DMS53 (cell line): ENCODE data around the gene SMURF1.
A peak's percentile ranks its signal among the peaks of the same experiment; 100 is the strongest.
"Not testable (repeated sequence)": the region's sequence is repeated elsewhere in the genome, so short reads cannot be mapped to it uniquely, and the experiment has no call there.

ENCODE experiments used
- DNase-seq: peaks from one replicate; lab custom pipeline; 2025; lab: John Stamatoyannopoulos, UW

SMURF1 gene

DNA sequence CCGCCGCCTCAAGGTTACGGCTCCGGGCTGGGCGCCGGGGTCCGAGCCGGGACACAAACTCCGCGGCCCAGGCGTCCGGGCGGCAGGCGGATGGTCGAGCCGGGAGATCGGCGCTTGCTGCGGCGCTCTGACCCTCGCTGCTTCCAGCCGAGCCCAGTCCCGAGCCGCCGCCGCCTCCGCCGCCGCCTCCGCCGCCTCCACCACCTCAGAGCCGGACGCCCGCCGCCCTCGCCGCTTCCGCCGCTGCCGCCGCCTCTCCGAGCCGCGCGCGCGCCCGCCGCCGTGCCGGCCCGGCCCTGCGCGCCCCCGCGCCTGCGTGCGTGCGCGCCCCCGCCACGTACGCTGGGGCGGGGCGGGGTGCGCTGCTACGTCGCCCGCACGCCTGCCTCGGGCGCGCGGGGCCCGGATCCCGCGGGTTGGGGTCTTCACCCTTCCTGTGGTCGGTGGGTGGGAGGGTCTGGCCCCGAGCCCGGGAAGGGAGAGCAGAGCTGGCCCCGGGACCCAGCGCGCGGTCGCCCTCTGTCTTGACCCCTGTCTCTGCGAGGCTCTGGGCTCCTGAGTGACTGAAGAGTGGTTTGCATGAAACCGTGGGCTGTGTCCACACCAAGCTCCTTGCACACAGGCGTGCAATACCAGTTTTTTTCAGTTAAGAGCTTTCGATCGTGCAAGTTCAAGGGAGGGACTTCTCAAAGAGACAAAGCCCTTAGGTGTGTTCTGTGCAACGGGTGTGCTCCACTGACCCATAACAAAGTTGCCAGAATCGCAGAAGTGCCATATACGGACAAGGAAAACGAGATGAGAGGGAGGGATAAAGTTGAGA is at the start of gene SMURF1:
Gene SMURF1 (minus strand): TSS at position 256 of the 820 bp plus-strand sequence. CDS start 328 bp downstream, outside the sequence.
- peak; percentile 95 for DNase-seq

DNA sequence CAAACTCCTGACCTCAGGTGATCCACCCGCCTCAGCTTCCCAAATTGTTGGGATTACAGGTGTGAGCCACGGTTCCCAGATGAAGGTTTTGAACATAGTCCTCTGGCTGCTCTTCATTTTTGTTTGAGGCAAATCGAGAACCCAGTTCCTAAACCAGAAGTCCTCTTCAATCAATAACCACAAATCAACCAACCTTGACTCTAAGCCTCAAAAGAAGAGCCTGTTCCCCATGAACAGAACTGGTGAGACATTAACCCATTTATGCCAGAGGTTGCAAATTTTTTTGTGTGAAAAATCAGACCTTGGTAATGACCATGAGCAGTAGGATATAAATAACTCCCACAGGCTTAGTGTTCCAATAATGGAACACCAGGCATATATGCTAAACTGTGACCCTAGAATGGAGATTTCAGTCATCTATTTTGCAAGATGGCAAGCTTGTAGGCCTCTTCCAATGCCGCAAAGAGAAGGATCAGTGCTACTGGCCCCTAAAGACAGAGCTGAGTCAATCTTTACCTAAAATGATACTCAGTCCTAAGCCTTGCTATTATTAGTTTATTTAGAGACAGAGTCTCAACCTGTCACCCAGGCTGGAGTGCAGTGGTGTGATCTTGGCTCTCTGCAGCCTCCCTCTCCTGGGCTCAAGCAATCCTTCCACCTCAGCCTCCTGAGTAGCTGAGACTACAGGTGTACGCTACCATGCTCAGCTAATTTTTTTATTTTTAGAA is 48.1 kb upstream of the SMURF1 start:
- no peak for DNase-seq

DNA sequence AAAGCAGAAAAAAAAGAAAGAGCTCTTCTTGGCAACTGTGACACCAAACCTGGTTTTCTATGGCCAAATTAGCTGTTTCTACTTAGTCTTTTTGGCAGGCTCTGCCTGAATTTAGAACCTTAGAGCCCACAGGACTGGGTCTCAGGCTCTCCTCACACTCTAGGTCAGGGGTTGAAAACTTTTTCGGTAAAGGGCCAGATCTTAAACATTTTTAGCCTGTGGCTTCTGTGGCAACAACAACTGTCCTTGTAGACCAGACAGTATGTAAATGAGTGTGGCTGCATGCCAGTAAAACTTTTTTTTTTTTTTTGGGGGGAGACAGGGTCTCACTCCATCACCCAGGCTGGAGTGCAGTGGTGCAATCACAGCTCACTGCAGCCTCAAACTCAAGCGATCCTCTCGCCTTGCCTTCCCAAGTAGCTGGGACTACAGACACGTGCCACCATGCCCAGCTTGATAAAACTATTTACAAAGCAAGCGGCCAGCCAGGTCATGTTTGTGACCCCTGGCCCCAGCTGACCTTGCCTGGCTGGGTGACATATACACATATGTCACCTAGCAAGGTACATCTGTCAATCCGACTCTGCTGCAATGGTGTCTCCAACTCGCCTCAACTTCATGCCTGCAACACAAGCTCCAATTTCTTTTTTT is 46.6 kb upstream of the SMURF1 start:
- DNase-seq = no peak

DNA sequence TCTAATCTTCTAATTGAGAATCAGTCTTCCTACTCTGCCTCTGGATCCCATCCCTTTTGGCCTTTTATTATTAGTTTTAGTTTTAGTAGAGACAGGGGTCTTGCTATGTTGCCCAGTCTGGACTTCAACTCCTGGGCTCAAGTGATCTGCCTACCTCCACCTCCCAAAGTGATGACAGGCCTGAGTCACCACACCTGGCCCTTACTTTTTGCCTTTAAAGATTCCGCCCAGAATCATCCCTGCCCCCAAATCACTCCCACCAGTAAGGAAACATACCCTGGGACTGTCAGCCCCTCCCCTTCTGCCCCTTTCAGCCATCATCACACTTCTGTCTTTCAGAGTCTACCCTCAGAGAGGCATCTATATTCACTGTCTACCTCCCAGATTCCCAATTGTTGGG is 45.3 kb upstream of the SMURF1 start:
- no peak for DNase-seq

DNA sequence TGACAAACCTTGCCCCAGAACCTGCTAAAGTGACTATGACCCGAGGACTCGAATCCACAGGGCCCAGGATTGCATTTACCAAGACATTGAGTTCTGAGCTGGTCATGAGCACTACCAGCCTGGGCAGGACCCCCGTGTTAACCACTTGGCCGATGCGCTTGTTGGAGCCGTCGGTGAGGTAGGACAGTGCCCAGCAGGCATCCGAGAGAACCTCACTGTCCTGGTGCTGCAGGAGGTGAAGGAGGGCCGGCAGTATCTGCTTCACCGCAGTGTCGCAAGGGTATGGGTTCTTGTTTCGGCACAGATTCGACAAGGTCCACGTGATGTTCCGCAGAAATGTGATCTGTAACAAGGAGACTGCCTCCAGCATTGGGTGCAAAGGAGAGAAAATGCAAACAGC is 44.3 kb upstream of the SMURF1 start:
- DNase-seq = no peak

DNA sequence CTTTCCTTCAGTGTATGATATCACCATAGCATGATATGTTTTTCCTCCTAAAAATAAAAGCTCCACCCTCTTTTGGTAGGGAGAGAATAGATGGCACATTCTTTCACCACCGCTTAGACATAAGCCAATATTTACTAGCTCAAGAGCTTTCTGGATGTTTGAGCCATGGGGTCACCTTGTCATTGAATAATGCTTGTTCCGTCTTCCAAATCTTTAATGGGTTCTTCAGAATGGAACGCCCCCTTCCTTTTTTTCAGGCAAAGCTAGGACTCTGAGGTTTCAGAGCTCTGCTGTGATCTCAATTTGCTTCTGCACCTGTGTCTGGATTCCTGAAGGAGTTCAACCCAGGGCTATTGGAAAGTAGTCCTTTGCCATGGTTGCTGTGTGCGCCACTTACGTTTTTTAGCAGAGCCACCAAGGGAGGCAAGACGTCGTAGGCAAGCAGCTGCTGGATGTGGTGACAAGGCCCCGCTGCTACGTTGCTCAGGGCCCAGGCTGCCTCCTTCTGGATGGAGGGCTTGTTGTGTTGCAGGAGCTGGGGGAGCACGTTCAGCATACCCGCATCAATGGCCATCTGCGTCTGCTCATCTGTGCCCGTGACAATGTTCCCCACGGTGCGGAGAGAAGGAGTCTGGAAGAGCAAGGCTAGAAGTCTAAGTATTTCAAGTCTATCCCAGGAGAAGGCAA is 40.8 kb upstream of the SMURF1 start:
- no peak for DNase-seq

DNA sequence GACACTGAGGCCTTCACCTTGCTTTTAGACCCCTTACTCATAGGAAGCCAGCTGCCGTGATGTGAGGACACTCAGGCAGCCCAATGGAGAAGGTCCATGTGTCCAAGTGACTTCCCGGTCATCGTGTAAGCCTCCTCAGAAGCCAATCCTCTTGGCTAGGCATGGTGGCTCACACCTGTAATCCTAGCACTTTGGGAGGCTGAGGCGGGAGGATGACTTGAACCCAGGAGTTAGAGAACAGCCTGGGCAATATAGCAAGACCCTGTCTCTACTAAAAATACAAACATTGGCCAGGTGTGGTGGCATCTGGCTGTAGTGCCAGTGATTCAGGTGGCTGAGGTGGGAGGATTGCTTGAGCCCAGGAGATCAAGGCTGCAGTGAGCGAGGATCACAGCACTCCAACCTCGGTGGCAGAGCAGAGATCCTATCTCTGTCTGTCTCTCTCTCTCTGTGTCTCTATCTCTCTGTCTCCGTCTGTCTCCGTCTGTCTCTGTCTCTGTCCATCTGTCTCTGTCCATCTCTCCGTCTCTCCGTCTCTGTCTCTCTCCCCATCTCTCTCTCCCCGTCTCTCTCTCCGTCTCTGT is 36.3 kb upstream of the SMURF1 start:
- DNase-seq = no peak

DNA sequence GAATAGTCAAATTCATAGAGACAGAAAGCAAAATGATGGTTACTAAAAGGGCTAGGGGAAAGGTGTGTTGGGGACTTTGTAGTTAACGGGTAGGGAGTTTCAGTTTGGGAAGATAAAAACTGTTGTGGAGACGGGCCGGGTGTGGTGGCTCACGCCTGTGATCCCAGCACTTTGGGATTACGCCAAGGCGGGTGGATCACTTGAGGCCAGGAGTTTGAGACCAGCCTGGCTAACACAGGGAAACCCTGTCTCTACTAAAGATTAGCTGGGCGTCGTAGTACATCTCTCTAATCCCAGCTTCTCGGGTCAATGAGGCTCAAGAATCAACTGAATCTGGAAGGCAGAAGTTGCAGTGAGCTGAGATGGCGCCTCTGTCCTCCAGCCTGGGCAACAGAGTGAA is 33.3 kb upstream of the SMURF1 start:
- no peak for DNase-seq

DNA sequence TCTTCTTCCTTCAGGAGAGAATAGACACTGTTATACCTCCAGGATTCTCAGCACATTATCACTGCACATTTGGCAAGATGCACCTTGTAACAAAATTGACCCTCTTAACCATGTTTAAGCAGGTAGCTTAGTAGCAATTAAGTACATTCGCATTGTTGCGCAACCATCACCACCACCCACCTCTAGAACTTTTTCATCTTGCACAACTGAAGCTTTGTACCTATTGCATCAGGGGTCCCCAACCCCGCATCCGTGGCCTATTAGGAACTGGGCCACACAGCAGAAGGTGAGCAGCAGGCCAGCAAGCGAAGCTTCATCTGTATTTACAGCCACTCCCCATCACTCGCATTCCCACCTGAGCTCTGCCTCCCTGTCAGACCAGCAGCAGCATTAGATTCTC is 29.9 kb upstream of the SMURF1 start:
- DNase-seq = no peak

DNA sequence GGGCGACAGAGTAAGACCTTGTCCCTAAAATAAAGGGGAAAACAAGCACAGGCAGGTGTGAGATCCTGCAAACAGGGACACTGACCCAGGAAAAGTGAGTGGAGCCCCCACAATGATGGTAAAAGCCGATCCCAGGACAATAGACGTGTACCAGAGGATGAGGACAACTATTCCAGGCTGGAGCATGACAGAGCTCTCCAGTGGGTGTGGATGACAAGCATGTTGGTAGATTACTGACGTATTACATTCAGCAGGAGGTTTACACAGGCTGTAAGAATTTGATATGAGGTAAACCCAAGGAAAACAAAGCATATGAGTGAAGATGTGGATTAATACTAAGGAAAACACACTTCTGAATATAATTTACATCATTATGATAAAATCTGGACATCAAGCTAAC is 27.8 kb upstream of the SMURF1 start:
- DNase-seq = no peak

DNA sequence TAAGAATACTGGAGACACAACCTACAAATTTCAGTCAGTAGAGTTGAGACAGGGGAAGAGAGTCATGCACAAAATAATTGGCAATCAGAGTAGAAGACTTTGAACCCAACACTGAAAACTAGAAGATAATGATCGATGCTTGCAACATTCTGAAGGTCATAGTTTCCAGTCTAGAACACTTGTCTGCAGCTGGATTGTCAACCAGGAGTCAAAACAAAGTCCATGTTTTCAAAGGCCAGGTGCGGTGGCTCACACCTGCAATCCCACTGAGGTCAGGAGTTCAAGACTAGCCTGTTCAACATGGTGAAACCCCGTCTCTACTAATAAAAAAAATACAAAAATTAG is 26.8 kb upstream of the SMURF1 start:
- DNase-seq = no peak

DNA sequence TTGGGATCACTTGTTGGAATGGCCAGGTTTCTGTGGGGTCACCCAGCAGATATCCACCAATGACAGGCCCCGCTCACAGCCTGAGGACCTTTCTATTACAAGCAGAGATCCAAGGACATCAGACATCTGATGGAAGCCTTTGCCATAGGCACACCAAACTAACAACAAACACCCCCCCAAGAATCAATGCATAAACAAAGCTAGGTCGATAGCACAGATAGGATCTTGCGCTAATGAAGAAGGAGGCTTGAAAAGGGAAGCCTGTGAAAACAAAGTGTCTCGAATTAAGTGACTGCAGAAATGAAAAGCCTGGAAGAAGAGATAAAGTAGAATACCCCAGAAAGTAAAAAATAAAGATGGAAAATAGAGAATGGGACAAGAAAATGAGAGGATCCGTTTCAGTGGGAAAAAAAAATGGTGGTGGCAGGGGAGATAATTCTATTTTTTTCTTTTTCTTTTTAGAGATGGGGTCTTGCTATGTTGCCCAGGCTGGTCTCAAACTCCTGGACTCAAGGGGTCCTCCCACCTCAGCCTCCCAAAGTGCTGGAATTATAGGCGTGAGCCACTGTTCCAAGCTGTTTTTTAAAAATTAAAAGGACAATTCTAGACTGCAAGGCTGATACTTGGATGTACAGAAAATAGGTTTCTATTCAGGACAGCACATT is 26.3 kb upstream of the SMURF1 start:
- no peak for DNase-seq

DNA sequence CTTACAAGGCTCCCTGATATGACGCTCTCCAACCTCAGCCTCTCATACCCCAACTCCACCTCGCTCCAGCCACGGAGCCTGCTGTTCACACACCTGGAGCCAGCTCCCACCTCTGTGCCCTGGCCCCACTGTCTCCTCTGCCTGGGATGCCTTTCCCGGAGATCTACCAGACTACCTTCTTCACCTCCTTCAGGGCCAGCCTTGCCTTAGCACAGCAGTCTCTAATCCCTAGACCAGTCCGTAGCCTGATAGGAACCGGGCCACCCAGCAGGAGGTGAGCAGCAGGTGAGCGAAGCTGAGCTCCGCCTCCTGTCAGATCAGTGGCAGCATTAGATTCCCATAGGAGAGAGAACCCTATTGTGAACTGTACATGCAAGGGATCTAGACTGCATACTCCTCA is 23.2 kb upstream of the SMURF1 start:
- DNase-seq = peak; percentile 16

DNA sequence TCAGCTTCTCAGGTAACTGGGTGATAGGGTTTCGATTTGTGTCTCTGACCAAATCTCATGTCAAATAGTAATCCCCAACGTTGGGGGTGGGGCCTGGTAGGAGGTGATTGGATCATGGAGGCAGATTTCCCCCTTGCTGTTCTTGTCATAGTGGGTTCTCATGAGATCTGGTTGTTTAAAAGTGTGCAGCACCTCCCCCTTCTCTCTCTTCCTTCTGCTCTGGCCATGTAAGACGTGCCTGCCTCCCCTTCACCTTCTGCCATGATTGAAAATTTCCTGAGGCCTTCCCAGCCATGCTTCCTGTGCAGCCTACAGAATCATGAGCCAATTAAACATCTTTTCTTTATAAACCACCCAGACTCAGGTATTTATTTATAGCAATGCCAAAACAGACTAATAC is 21.9 kb upstream of the SMURF1 start:
- no peak for DNase-seq

DNA sequence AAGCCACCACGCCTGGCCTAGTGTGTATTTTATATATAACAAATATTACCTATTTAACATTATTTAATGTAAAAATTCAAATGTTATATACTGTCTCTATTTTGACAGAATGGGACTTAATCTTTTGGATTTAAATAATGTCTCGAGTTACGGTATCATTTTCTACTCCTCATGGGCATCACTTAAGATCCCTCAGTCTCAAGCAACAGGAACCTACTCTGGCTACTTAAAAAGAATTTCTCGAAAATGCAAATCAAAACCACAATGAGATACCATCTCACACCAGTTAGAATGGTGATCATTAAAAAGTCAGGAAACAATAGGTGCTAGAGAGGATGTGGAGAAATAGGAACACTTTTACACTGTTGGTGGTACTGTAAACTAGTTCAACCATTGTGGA is 19.8 kb upstream of the SMURF1 start:
- not testable (repeated sequence) for DNase-seq

DNA sequence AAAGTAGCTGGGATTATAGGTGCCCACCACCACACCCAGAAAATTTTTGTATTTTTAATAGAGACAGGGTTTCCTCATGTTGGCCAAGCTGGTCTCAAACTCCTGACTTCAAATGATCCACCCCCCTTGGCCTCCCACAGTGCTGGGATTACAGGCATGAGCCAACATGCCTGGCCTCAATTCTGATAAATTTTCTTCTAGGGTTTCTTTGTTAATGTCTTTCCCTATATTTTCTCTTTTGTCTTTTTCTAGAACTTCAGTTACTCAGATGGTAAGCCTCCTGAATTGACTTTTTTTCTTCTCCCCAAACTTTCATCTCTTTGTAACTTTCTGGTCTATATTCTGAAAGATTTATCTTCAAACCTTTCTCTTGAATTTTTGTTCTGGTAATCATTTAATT is 12.7 kb upstream of the SMURF1 start:
- no peak for DNase-seq

DNA sequence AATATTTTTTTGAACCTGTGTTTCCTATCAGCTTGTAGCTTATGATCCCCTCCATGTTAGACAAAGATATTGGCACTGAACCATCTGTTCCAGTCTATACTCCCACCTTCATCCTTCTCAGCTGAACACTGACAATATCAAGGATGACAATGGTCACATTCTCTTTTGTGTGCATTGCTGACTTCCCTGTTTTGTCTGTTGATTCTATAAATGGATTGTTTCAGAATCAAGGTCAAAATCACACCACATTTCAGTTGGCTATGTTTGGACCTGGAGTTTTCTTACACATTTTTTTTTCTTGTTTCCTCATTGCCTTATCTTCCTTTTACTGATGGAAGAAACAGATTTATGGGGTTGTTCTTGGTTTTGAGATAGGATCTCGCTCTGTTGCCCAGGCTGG is 11.3 kb upstream of the SMURF1 start:
- no peak for DNase-seq

DNA sequence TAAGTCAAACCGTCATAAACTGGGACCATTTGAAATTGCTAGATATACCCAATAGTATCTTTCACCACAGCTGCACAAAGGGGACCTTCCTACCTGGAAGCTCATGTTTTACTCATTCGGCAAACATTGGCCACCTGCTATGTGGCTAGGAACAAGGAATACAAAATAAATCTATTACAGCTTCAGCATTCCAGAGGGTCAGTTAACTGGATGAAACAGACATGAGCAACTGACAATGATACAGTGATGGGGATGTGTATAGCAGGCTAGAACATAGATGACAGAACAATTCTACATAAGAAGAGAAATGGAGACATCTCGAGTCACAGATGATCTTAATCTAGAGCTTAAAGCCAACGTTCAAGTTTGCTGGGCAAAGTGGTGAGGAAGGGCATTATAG is 3.1 kb upstream of the SMURF1 start:
- peak; percentile 77 for DNase-seq

DNA sequence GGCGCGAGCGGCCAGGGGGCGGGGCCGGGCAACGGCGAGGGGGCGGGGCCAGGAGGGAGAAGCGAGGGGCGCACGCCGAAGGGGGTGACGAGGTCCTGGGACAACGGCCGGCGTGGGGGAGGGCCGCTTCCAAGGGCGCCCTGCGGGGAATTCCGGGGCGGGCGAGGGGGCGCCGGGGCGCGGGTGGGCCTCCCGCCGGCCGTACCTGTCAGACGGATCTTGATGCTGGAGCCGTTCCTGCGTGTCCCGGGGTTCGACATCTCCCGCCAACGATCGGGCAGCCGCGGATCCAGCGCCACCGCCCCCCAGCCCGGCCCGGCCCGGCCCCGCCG is 421 bp downstream of the SMURF1 start:
- peak; percentile 81 for DNase-seq

DNA sequence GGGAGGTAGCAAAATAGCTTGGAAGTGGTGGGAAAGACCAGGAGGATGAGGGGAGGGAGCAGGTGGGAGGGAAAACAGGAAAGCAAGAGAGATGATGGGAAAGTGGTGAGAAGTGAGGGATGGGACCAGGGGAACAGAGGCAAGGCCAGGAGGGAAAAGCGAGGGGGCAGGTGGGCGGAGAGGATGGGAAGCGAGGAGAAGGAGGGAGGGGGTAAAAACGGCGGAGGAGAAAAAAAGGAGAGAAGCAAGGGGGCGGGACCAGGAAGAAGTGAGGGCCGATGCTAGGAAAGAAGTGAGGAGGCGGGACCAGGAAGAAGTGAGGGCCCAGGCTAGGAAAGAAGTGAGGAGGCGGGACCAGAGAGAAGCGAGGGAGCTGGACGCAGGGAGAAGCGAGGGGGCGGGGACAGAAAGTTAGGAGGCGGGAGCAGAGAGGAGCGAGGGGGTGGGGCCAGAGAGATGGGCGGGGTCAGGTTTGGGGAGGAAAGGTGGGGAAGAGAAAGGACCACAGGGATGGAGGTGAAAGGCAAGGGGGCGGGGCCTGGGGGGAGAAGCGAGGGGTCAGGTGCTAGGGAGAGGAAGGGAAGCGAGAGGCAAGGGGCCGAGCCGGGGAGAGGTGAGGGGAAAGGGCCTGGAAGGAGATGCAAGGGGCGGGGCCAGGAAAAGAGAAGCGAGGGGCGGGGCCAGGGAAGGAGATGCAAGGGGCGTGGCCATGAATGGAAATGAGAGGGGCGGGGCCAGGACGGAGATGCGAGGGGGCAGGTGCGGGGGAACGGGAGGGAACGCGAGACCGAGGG is 984 bp downstream of the SMURF1 start:
- peak; percentile 96 for DNase-seq
